Stimulated activated CD4-positive, alpha-beta T cell treated with anti-CD3 and anti-CD28 coated beads, Interleukin-1b, Interleukin-23, amount 100 ng/mL, for 48 hours (primary cell): ENCODE measurements around the gene SLC22A2.
"Not testable (repeated sequence)": the region's sequence is repeated elsewhere in the genome, so short reads cannot be mapped to it uniquely, and the experiment has no call there.

Experiments
- DNase-seq: peaks from one replicate; pipeline ENCODE4 v3.0.0-alpha.2; 2020

SLC22A2 gene

GRCh38 chr6:160258346-160259142 is at the start of gene SLC22A2:
SLC22A2 (minus strand) TSS chr6:160258821; CDS start chr6:160258757, 64 bp downstream.
- no peak for DNase-seq

GRCh38 chr6:160305926-160306713 is 47.5 kb upstream of the SLC22A2 start:
- DNase-seq = no peak

DNA sequence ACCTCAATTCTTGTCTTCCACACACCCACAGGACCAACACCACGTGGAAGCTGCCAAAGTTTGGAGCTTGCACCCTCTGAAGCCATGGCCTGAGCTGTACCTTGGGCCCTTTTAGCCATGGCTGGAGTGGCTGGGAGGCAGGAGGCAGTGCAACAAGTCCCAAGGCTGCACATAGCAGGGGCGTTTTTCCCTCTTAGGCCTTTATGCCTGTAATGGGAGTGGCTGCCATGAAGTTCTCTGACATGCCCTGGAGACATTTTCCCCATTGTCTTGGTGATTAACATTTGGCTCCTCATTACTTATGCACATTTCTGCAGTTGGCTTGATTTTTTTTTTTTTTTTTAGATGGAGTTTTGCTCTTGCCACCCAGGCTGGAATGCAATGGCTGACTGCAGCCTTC is 45.2 kb upstream of the SLC22A2 start:
- DNase-seq = no peak

- DNase-seq = not testable (repeated sequence)
Measured at GRCh38 chr6:160302431-160303082, 43.9 kb upstream of the SLC22A2 start.

DNA sequence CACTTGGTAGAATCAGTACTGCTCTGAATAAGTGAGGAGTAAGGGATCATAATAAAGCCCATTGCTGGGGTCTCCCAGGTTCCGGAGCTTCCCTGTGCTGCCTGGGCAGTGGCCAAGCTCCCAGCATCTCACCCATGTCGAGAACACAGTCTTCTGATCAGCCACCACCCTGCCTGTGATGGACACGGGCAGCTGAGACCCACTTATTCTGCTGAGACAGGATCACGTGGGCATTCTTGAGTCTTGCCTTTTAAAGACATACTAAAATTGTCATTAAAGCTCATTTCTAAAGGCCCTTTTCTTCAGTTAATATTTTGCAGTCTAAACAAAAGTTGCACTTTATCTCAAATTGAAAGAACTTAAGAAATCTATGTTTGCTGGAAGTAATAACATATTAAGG is 42.7 kb upstream of the SLC22A2 start:
- DNase-seq = no peak

DNA sequence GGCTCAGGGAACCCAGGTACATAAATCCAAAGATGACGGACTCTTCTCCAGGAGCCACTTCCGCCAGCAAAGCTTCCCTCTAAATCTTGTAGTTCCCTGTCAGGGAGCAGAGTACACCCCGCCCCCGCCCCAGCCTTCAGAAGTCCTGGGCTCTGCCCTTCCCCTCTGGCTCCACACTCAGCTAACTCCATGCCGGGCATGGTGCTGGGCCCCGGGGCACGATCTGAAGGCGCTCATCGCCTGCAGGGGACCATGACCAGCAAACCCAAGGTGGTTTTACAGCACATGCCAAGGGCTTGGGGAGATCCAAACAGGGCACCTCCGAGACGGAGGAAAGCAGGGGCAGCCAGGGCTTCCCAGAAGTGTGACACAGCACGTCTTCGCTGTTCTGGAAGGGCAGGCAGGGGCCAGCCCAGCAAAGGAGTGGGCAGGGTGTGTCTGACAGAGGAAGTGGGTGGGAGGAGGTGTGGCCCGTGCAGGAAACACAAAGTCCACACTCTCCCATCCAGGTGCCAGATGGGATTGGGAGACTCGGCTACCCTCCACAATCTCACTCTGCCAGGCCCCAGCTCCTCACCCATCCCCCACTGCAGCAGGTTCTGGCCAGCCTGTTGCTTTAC is 41.6 kb upstream of the SLC22A2 start:
- no peak for DNase-seq

DNA sequence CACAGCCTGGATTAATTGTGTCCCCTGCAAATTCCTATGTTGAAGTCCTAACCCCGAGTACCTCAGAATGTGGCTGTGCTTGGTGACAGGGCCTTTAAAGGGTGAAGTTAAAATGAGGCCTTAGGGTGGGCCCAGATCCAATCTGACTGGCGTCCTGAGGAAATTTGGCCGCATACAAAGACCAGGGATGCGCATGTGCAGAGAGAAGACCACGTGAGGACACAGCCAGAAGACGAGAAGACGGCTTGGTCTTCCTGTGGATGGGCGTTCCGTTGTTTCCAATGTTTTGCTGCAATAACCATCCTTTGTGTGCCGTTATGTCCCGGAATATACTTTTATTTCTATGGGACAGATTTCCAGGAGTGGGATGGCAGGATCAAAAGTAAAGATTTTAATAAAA is 40.9 kb upstream of the SLC22A2 start:
- DNase-seq = no peak

- DNase-seq = no peak
Measured at GRCh38 chr6:160298121-160298520, 39.5 kb upstream of the SLC22A2 start.

DNA sequence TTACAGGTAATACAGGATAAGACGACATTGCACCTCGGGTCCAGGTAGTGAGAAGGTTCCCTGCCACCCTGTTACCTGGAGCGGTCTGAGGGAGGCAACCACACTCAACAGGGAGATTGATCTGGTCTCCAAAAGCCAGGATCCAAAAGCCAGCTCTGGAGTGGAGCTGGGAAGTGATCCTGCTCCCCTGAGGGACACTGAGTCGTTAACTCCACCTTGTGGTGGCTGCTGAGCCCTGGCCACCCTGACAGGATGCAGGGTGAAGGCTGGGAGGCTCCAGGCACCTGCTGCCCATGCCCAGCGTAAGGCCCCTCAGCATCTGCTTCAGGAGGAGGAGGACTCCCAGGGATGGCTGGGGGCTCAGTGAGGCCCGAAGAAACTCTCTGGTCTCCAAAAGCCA is 38.7 kb upstream of the SLC22A2 start:
- no peak for DNase-seq

DNA sequence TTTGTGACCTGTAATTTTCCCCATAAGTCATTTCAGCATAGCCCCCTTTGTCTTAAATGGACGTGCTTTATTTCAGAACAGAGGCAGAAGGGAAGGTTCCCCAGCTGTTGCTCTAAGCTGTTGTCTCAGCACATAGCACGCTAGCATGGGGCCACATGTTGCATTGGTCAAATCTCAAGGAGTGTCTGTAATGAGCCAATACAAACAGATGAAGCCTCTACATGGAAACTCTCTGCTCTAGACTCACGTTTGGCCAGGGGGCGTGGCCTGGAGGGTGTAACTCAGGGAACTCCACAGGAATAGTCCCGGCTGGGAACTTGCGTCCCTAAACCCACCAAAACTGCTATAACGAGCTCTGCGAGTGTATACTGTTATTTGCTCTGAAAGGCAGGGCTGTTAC is 35.2 kb upstream of the SLC22A2 start:
- DNase-seq = no peak

- no peak for DNase-seq
Measured at GRCh38 chr6:160285541-160286105, 27.0 kb upstream of the SLC22A2 start.

DNA sequence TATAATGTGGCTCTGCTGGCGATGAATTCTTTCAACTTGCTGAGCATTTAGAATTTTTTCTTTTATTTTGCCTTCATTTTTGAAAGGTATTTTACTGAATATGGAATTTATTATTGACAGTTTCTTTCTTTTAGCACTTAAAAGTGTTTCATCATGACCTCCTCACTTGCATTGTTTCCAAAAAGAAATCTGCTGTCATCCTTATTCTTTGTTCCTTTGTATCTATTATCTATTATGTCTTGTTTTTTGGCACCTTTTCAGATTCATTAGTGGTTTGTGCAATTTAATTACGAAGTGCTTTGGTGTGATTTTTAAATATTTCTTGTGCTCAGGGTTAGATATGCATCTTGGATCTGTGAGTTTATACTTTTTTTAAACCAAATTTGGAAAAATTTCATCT is 26.0 kb upstream of the SLC22A2 start:
- DNase-seq = no peak

- DNase-seq = no peak
Measured at GRCh38 chr6:160282444-160282843, 23.8 kb upstream of the SLC22A2 start.

DNA sequence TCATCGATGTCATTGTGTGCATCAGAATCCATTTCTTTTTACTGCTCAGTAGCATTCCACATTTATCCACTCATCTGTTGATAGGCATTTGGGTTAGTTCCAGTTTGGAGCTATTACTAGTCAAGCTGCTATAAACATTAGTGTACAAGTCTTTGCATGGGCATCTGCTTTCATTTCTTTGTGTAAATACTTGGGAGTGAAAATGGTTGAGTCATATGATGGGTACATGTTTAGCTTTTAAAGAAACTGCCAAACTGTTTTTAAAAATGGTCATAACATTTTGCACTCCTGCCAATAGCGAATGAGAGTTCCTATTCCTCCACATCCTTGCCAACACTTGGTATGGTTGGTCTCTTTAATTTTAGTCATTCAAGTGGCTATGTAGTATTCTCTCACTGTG is 21.2 kb upstream of the SLC22A2 start:
- no peak for DNase-seq

GRCh38 chr6:160278786-160279310 is 20.2 kb upstream of the SLC22A2 start:
- DNase-seq = no peak

DNA sequence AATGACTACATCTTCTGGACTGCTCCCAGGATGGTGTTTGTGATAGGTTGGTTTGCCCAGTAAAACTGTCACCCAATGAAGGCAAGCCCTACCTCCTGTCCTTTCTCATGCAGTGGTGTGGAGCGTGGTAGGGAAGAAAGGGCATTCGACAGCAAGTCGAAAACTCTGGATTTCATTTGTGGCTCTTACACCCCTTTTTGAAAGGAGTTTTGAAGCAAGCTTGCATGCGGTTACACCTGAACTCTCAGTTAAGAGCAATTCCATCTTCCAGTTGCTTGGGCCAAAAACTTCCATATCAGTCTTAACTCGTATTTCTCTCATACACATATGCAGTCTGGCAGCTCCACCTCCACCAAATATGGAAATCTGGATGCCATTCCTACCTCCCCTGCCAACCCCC is 19.7 kb upstream of the SLC22A2 start:
- no peak for DNase-seq

DNA sequence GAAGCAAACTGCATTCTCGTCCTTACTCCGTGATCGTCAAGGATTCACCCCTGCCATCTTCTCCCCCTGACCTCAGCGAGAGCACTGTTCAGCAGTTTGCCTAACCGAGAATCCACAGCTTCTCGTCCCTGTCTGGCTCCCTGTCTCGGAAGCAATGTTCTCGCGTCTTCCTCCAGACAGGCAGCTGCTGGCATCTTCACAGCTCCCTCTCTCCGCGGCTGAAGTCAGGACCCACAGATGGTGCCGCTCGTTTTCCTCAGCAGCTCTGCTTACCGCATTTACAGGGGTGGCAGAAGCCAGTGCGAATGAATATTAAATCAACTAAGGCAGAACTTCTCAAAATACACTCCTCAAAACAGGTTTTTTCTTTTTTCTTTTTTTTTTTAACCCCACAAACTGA is 18.9 kb upstream of the SLC22A2 start:
- no peak for DNase-seq

DNA sequence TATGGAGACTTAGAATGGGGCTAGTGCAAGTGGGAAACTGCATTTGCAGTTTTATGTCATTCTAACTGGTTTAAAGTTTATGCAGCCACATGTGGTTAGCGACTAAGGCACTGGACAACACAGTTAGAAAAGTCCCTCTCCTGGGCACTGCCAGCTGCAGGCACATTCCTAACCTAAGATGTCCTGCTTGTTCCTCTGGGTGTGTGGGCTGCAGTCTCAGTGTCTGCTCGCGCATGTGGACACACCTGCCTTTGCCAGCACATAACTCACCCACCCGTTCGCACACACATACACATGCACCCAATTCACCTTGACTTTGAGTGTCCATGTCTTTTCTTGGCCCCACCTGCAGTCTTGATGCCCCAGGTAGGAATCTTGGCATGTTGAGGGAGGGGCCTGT is 18.5 kb upstream of the SLC22A2 start:
- no peak for DNase-seq

GRCh38 chr6:160276126-160276525 is 17.5 kb upstream of the SLC22A2 start:
- DNase-seq = no peak

DNA sequence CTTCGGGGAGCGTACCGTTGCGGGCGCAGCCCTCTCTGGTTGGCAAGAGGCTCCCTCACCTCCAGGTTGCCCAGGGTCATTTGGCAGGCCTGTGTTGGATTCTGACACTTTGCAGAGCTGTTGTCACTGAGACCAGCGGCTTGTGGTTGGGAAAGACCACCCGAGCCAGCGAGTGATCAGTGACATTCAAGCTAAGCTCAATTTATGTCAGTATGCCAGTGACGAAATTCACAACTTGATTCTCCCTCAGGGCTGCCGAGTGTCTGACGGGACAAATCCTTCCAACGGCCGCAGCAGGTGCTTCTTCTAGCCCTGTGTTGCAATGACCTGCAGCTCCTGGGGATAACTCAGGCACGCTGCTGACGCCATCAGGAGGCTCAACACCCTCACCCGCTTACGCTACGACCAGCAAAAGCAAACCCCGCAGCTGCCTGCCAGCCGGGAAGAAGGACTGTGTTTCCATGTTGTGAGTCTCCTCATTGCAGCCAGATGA is 16.9 kb upstream of the SLC22A2 start:
- DNase-seq = no peak

DNA sequence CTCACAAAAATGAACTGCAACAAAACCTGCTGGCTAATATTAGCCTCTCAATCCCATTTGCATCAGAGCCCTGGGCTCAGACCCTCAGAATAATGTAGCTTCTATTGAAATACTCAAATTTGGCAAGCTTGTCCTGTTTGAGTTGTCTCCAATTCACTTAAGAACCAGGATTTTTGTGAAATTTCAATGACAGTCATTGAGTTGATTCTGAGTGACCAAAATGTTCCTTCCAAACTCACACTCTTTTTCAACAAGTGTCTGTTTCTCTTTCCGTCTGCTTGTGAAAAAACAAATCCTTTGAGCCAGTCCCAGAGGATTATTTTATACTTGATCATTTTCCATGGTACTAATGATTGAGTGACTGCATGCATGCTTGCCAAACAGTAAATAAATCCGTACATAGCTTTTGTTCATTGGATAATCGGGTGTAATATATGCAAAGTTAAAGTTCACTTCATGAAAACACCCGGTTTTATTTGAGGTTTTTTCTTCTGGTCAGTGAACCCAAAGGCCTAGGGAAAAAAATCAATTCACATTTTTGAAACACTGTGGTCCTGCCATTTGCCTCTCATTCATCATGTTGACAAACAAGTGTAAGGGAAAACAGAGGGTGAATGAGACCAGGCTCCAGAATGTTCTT is 16.4 kb upstream of the SLC22A2 start:
- DNase-seq = no peak

DNA sequence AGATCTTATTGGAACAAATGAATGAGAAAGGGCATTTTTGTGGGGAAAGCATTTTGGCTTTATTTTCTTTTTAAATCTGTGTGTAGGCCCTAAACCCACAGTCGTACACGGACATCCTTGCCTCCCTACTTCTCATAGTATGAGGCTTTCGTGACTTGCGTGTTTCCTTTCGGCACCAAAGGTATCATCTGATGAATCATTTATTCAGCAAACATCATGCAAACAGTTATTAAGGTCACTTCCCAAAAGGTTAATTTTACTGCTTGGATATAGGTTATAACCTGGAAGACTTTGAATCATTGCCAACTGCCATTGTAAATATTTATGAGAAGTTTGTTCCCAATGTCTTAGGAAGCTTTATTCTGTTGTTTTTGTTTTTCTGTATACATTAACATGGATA is 15.1 kb upstream of the SLC22A2 start:
- no peak for DNase-seq
